HepG2 (cell line): ENCODE measurements around the gene CYBRD1. TPM values are rescaled to one million over a fixed set of nuclear protein-coding genes. Genes with fewer than 3 reads are reported as not detected.

Source experiments
- ATAC-seq: fragments of 200-7000 bp; cut with Tn5 transposase; 3 replicates; pipeline ENCODE4 v1.9.1; 2020; ENCODE audit warnings: mild to moderate bottlenecking, moderate library complexity
- BruUV-seq: library from RNA; stranded (reverse); fragments of 400-500 nt; replicated peaks from 2 replicates; lab custom pipeline; 2021; lab: Mats Ljungman, UMichigan
- CTCF ChIA-PET: fragments of 300-600 bp; formaldehyde crosslinking; extraction: SDS; loops from one replicate; lab custom pipeline; 2021; ENCODE audit warnings: low total read pairs, inconsistent platforms, low intra/inter-chr PET ratio; lab: Yijun Ruan, JAX
- POLR2A ChIA-PET: fragments of 350-600 bp; sonication (Branson Sonifier 250); formaldehyde crosslinking; loops from one replicate; lab custom pipeline; 2020; ENCODE audit warnings: antibody characterized with exemption, inconsistent platforms; lab: Yijun Ruan, JAX
- DNase-seq: peaks from one replicate; pipeline ENCODE4 v3.0.0-alpha.2; 2015; ENCODE audit warnings: low spot score
- FAIRE-seq: peaks from 3 replicates; lab custom pipeline; 2011; peaks lifted over from hg19 to GRCh38; lab: Jason Lieb, UNC
- H2AFZ ChIP-seq: one replicate; pipeline ENCODE4 v1.6.1; 2011; ENCODE audit warnings: low read length, inconsistent platforms
- H3K27ac ChIP-seq: fragments of 300-600 bp; 3 replicates; pipeline ENCODE4 v1.8.0; 2011; ENCODE audit warnings: mixed run types, mild to moderate bottlenecking, mixed read lengths, low read length, inconsistent platforms; ENCODE audit not compliant: insufficient read depth; ENCODE audit errors: extremely low read length
- H3K27me3 ChIP-seq, 2 experiments: fragments of 200-600 bp in 1 of 2; 2 replicates in 1 of 2; 3 replicates in 1 of 2; pipeline versions ENCODE4 v1.6.0 to v1.8.0; 2011; ENCODE audit warnings: low read length in 2 of 2, mild to moderate bottlenecking in 2 of 2, moderate library complexity in 2 of 2, inconsistent platforms in 1 of 2; ENCODE audit not compliant: insufficient read depth in 2 of 2, control insufficient read depth in 1 of 2
- H3K36me3 ChIP-seq, 2 experiments: fragments of 200-600 bp in 1 of 2; replicated peaks in 1 of 2; 2 replicates in 1 of 2; 3 replicates in 1 of 2; pipeline versions ENCODE4 v1.5.1 to v1.8.0; 2011; ENCODE audit warnings: low read length in 2 of 2, inconsistent platforms in 1 of 2; ENCODE audit not compliant: insufficient read depth in 2 of 2, control insufficient read depth in 1 of 2
- H3K4me1 ChIP-seq: 2 replicates; pipeline ENCODE4 v1.5.1; 2012; ENCODE audit warnings: low read length, inconsistent platforms; ENCODE audit not compliant: insufficient read depth
- H3K4me2 ChIP-seq: 2 replicates; pipeline ENCODE4 v1.6.0; 2011; ENCODE audit warnings: low read depth, low read length, inconsistent platforms
- H3K4me3 ChIP-seq, 3 experiments: fragments of 200-600 bp in 1 of 3; sonication (generic), shearing (Covaris generic) in 1 of 3; replicated peaks in 1 of 3; 2 replicates each; pipeline ENCODE4 v1.5.1; 2011 to 2016; ENCODE audit warnings: low read length in 3 of 3, inconsistent platforms in 2 of 3, low read depth in 2 of 3, mild to moderate bottlenecking in 2 of 3, control low read depth in 1 of 3, mixed read lengths in 1 of 3; ENCODE audit not compliant: insufficient read depth in 1 of 3
- H3K79me2 ChIP-seq: one replicate; pipeline ENCODE4 v1.6.1; 2011; ENCODE audit warnings: low read length, inconsistent platforms; ENCODE audit not compliant: insufficient read depth
- H3K9ac ChIP-seq: 2 replicates; pipeline ENCODE4 v1.6.0; 2011; ENCODE audit warnings: mild to moderate bottlenecking, low read depth, low read length, inconsistent platforms; ENCODE audit not compliant: insufficient read depth
- H3K9me3 ChIP-seq: 2 replicates; pipeline ENCODE4 v1.5.1; 2012; ENCODE audit warnings: mild to moderate bottlenecking, low read length
- H4K20me1 ChIP-seq: 2 replicates; pipeline ENCODE4 v1.6.0; 2011; ENCODE audit warnings: inconsistent platforms, mild to moderate bottlenecking, low read length, moderate library complexity; ENCODE audit not compliant: insufficient read depth
- ATM ChIP-seq: fragments of 450-650 bp; IDR thresholded peaks from 2 replicates; pipeline ENCODE4 v1.7.1; 2017; ENCODE audit warnings: mild to moderate bottlenecking, borderline replicate concordance
- BATF2 ChIP-seq: sonication (generic); formaldehyde crosslinking; IDR thresholded peaks from 2 replicates; pipeline ENCODE4 v1.8.0; 2022; ENCODE audit warnings: mild to moderate bottlenecking, missing genetic modification reagents, moderate library complexity
- HNF4G ChIP-seq, 2 experiments: sonication (generic) in 1 of 2; formaldehyde crosslinking in 1 of 2; IDR thresholded peaks; 2 replicates each; pipeline versions ENCODE4 v1.4.0 to v1.6.1; 2011 to 2020; ENCODE audit warnings: borderline replicate concordance in 2 of 2, low read depth in 2 of 2, mild to moderate bottlenecking in 2 of 2, low read length in 1 of 2, missing genetic modification reagents in 1 of 2, moderate library complexity in 1 of 2
- ZFP82 ChIP-seq: sonication (generic); formaldehyde crosslinking; IDR thresholded peaks from 2 replicates; pipeline ENCODE4 v1.5.1; 2020; ENCODE audit warnings: mild to moderate bottlenecking, missing genetic modification reagents, borderline replicate concordance
- ZNF7 ChIP-seq: IDR thresholded peaks from 2 replicates; pipeline ENCODE4 v1.6.1; 2016; ENCODE audit warnings: missing biosample characterization, missing genetic modification reagents
- WGBS: methylation state at CpG from one replicate; pipeline ENCODE4 v1.1.6; 2017; ENCODE audit warnings: low lambda C conversion rate; 5-methylcytosine and 5-hydroxymethylcytosine counted together
- in situ Hi-C: cut with HindIII; loops from 2 replicates; pipeline ENCODE4 v1.10.0; 2017; ENCODE audit warnings: low pct_unique_long_range_greater_than_20kb; ENCODE audit not compliant: extremely low pct_ligation_motif_present
- intact Hi-C: fragments of 100-400 bp; cut with micrococcal nuclease; formaldehyde crosslinking; loops from one replicate; pipeline ENCODE4 v1.10.0; 2022; ENCODE audit not compliant: unreplicated experiment
- polyA plus RNA-seq, 8 experiments: library from polyadenylated mRNA; depleted of rRNA in 3 of 8; stranded (reverse) in 7 of 8; unstranded in 1 of 8; fragments of >200 nt; fragmentation: Illumina TruSeq in 4 of 8; extraction: Trizol in 4 of 8; gene quantifications; 2 replicates each; pipeline versions ENCODE4 v1.2.1 to v1.2.3, GENCODE V29; 2011 to 2016; ENCODE audit warnings: low read depth in 4 of 8, missing spikeins in 1 of 8, mixed read lengths in 1 of 8; ENCODE audit not compliant: insufficient read depth in 1 of 8
- total RNA-seq, 5 experiments: library from RNA; depleted of rRNA; stranded (reverse); fragments of >200 nt; fragmentation: Illumina TruSeq; extraction: Trizol; gene quantifications; 2 replicates each; pipeline ENCODE4 v1.2.3, GENCODE V29; 2016; ENCODE audit warnings: low read depth in 1 of 5
- TF ChIP-seq, protein P1 (sequence below): sonication (generic); formaldehyde crosslinking; IDR thresholded peaks from 2 replicates; pipeline ENCODE4 v1.9.0; 2022; ENCODE audit warnings: low read depth, missing genetic modification reagents
- TF ChIP-seq, protein P2 (sequence below), 2 experiments: sonication (generic) in 1 of 2; formaldehyde crosslinking in 1 of 2; IDR thresholded peaks; 2 replicates each; pipeline versions ENCODE4 v1.4.0 to v1.6.1; 2018 to 2020; ENCODE audit warnings: missing genetic modification reagents in 2 of 2, borderline replicate concordance in 1 of 2, low read depth in 1 of 2, mild to moderate bottlenecking in 1 of 2, missing biosample characterization in 1 of 2

The CYBRD1 gene
- total and polyA plus RNA-seq, 2 of the 13 experiments (the other 11 are each of a cell fraction or from before 2014, with no cell fraction given): 0.13 to 0.42 TPM

- ChIA-PET CTCF (no interaction called here), POLR2A (no interaction called here)
- FAIRE-seq (no peak), DNase-seq (no peak), ATAC-seq (no peak)
- H3K4me1 ChIP-seq: no peaks in the 10 kb centered on the region
- H3K4me3 ChIP-seq: no peak overlapping the region
- TF ChIP-seq, protein P1, sequence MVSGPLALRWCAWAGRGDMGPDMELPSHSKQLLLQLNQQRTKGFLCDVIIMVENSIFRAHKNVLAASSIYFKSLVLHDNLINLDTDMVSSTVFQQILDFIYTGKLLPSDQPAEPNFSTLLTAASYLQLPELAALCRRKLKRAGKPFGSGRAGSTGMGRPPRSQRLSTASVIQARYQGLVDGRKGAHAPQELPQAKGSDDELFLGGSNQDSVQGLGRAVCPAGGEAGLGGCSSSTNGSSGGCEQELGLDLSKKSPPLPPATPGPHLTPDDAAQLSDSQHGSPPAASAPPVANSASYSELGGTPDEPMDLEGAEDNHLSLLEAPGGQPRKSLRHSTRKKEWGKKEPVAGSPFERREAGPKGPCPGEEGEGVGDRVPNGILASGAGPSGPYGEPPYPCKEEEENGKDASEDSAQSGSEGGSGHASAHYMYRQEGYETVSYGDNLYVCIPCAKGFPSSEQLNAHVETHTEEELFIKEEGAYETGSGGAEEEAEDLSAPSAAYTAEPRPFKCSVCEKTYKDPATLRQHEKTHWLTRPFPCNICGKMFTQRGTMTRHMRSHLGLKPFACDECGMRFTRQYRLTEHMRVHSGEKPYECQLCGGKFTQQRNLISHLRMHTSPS (CRISPR knock-in tag): no peak
- TF ChIP-seq HNF4G (IDR thresholded peaks at IDR 0.05; ENCODE audit: borderline replicate concordance, low read depth, low read length) (no peak), HNF4G (CRISPR knock-in tag; IDR thresholded peaks at IDR 0.05; ENCODE audit: borderline replicate concordance, low read depth) (no peak), BATF2 (no peak)
- H3K4me2 ChIP-seq: no peak overlapping the region
- no peak overlapping the region for H2AFZ ChIP-seq
- 4% methylated on average over 1 of the region's 1 CpG for WGBS
- H3K27ac ChIP-seq: no peak overlapping the region
- H3K9ac ChIP-seq: no peak overlapping the region
- no peaks in the 10 kb centered on the region for H3K79me2 ChIP-seq
- no TSS peak for BruUV-seq
- intact Hi-C loops (no loop called here), in situ Hi-C loops (no loop called here)
- H4K20me1 ChIP-seq: no peaks in the 10 kb centered on the region
- H3K27me3 ChIP-seq: peaks cover 0 to 12% of the 10 kb centered on the region in 2 experiments; a peak in 4 of 5 replicates
- no peaks in the 10 kb centered on the region for H3K9me3 ChIP-seq
- H3K36me3 ChIP-seq: no peaks in the 10 kb centered on the region
These were observed 61.3 kb downstream of the CYBRD1 start for GRCh38 chr2:171583566-171583965.

DNA sequence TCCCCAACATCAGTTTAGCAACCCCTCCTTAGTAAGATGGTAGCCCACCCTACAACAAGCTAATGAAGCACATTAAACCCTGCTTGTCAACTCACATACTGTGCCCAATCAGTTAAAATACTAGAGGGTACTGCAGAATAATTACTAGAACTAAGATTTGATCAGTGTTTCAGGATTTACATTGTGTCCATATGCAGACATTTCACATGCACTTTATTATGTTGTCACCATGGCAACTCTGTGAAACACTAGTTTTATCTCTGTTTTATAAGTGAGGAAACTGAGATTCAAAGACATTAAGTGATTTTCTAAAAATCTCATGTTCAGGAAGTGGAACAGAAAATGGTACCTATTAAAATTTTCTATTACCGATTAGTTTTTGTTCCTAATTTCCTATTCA lies 61.7 kb downstream of the CYBRD1 start:
- TF ChIP-seq, protein P2, sequence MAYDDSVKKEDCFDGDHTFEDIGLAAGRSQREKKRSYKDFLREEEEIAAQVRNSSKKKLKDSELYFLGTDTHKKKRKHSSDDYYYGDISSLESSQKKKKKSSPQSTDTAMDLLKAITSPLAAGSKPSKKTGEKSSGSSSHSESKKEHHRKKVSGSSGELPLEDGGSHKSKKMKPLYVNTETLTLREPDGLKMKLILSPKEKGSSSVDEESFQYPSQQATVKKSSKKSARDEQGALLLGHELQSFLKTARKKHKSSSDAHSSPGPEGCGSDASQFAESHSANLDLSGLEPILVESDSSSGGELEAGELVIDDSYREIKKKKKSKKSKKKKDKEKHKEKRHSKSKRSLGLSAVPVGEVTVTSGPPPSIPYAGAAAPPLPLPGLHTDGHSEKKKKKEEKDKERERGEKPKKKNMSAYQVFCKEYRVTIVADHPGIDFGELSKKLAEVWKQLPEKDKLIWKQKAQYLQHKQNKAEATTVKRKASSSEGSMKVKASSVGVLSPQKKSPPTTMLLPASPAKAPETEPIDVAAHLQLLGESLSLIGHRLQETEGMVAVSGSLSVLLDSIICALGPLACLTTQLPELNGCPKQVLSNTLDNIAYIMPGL (CRISPR knock-in tag; IDR thresholded peaks at IDR 0.05; ENCODE audit: borderline replicate concordance in 1 of 2, low read depth in 1 of 2): no peak
- TF ChIP-seq ATM (no peak), ZNF7 (CRISPR knock-in tag) (no peak), ZFP82 (CRISPR knock-in tag) (no peak)
- 1% methylated on average over 1 of the region's 1 CpG for WGBS

More for the DNA sequence above, 61.7 kb downstream of the CYBRD1 start:
- ChIA-PET POLR2A (no interaction called here), CTCF (no interaction called here)
- FAIRE-seq: no peak
- no TSS peak for BruUV-seq
- Histone ChIP-seq H3K4me3 (no peak overlapping the region), H3K36me3 (no peaks in the 10 kb centered on the region), H3K27ac (no peak overlapping the region), H3K9me3 (no peaks in the 10 kb centered on the region), H3K27me3 (peaks cover 0 to 12% of the 10 kb centered on the region in 2 experiments; a peak in 4 of 5 replicates), H3K4me2 (no peak overlapping the region), H2AFZ (no peak overlapping the region), H4K20me1 (no peaks in the 10 kb centered on the region), H3K4me1 (no peaks in the 10 kb centered on the region), H3K9ac (no peak overlapping the region), H3K79me2 (no peaks in the 10 kb centered on the region)
- no peak for DNase-seq
- no peak for ATAC-seq
- in situ Hi-C loops (no loop called here), intact Hi-C loops (no loop called here)
